Measurements from ENCODE around the gene SETMAR.

DNA sequence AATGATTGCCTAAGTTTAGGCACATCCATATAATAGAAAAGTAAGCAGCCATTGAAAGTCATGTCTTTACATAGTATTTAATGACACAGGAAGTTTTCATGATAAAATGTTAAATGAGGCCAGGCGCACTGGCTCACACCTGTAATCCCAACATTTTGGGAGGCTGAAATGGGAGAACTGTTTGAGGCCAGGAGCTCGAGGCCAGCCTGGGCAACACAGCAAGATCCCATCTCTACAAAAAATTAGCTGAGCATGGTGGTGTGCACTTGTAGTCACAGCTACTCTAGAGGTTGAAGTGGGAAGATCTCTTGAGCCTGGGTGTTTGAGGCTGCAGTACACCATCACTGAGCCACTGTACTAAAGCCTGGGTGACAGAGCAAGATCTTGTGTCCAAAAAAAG is 59.4 kb downstream of the SETMAR start:
- TF ChIP-seq POLR2A (IDR thresholded peaks at IDR 0.05; ENCODE audit: low read depth, low read length) (no peak), POLR2AphosphoS5 (IDR thresholded peaks at IDR 0.05; ENCODE audit: low read depth, low read length) (no peak), PAX5 (IDR thresholded peaks at IDR 0.05; ENCODE audit: insufficient read depth, low read length, severe bottlenecking) (no peak)
